ENCODE results near the gene RPL37A.
"Not testable (repeated sequence)": the region's sequence is repeated elsewhere in the genome, so short reads cannot be mapped to it uniquely, and the experiment has no call there.

The RPL37A gene

DNA sequence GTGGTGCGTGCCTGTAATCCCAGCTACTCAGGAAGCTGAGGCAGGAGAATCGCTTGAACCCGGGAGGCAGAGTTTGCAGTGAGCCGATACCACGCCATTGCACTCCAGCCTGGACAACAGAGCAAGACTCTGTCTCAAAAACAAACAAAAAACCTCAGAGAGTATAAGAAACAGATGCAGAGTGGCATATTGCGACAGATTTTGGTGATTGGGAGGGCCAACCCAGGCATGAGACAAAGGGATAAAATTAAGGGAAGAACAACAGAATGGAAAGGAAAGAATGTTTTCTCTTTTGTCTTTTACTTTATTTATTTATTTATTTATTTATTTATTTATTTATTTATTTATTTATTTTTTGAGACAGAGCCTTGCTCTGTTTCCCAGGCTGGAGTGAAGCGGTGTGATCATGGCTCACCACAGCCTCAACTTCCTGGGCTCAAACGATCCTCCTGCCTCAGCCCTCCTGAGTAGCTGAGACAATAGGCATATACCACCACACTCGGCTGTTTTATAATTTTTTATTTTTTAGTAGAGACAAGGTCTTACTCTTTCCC is 20.0 kb downstream of the RPL37A start:
- DNase-seq: not testable (repeated sequence)

GRCh38 chr2:216519154-216519762 is 20.6 kb downstream of the RPL37A start:
- DNase-seq: peak; percentile 78

- DNase-seq: peak; percentile 59
Observed at GRCh38 chr2:216520112-216520511, 21.5 kb downstream of the RPL37A start.

GRCh38 chr2:216522892-216523502 is 24.4 kb downstream of the RPL37A start:
- DNase-seq: no peak

DNA sequence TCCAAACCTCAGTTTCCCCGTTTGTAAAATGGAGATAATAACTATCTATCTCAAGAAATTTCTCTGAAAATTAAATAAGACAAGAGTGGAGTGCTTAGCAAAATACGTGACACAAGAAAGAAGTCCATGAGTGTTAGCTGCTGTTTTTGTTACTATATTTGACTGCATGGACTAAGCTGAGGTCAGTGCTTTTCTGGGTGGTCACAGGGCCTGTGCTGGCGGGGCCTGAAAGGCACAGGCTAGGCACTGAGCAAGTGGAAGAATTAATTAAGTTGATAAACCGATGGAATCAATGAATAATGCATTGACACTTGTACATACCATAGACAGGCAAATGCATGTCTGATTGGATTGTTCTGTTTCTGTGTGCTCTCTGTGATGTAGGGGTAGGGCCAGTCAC is 27.3 kb downstream of the RPL37A start:
- DNase-seq: no peak

- no peak for DNase-seq
Observed at GRCh38 chr2:216526939-216527338, 28.3 kb downstream of the RPL37A start.

- no peak for DNase-seq
Observed at GRCh38 chr2:216527600-216527999, 29.0 kb downstream of the RPL37A start.

GRCh38 chr2:216532562-216532961 is 33.9 kb downstream of the RPL37A start:
- no peak for DNase-seq

- DNase-seq: no peak
Observed at GRCh38 chr2:216533609-216534008, 35.0 kb downstream of the RPL37A start.

GRCh38 chr2:216534809-216535208 is 36.2 kb downstream of the RPL37A start:
- no peak for DNase-seq

GRCh38 chr2:216535454-216535995 is 36.9 kb downstream of the RPL37A start:
- DNase-seq: peak; percentile 94

- no peak for DNase-seq
Observed at GRCh38 chr2:216536734-216537210, 38.1 kb downstream of the RPL37A start.

DNA sequence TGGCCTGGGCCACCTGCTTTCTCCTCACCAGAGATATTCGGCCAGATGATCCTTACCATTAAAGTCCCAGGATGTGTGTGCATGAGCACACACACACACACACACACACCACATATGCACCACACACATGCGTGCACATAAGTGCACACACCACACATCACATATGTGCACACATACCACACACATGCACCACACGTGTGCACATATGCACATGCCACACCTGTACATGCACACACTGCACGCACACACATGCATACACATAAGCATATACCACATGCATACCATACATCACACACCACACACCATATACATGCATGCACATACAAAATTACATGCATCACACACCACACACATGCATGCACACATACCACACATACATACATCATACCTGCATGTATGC is 38.7 kb downstream of the RPL37A start:
- no peak for DNase-seq

DNA sequence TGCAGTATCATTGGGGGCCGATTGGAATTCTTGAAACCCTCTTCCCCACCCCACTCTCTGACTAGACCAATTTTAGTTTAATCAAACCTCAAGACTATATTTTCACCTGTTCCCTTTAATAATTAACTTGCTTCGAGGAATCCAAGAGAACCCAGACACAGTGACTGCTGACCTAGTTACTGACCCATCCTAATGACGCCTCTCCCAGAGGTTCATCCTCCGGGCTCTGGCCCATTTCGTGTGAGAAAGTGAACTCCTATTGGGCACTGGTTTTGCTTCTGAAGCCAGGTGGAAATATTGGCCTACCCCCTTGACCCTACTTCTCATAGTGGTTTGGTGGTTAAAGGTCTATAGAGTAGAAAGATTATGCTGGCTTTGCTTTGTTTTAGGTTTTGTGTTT is 39.9 kb downstream of the RPL37A start:
- no peak for DNase-seq

DNA sequence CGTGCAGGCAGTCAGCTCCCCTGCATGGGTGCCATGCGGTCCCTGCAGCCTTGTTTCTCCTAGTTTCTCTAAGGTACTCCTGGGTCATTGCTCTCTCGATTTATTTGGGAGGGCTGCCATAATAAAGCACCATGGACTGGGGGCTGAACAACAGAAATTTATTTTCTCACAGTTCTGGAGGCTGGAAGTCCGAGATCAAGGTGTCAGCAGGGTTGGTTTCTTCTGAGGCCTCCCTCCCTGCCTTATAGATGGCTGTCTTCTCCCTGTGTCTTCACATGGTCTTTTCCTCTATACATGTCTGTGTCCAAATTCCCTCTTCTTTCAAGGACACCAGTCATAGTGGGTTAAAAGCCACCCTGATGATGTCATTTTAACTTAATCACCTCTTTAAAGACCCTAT is 40.5 kb downstream of the RPL37A start:
- DNase-seq: no peak

GRCh38 chr2:216539791-216540241 is 41.2 kb downstream of the RPL37A start:
- DNase-seq: peak; percentile 71

DNA sequence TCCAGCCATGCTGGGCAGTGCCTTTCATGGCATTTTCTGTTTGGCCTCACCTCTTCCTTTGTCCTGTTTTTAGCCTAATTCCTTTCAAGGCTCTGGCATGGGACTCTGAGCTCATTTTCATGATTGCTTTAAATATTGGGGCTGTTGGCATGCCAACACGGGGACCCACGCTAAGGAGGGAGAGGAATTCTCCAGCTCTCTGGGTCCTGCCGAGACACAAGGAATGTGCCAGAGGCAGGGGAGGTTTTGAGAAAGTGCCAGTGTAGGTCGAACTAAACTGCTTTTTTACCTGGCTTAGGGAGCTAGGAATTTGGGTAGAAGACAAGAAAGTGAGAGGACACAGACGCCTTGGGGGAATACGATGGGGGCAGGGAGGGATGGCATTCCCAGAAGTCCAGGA is 42.3 kb downstream of the RPL37A start:
- no peak for DNase-seq

- no peak for DNase-seq
Observed at GRCh38 chr2:216541505-216541904, 42.9 kb downstream of the RPL37A start.

DNA sequence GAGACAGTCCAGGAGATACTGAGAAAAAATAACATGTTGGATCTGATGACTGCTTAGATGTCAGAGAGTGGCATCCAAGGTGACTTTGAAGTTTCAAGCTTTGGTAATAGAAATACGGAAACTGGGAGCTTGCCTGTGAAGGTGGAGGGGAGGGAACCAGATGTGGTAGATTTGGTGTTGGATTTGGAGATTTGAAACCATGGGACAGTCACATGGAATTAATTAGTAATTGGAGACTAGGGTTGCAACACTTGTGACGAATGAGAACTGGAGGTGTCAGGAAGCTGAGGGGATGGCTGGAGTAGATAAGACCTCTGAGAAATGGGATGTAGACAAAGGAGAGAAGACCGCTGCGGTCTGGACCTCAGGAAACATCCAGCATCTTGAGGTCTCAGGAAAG is 46.7 kb downstream of the RPL37A start:
- no peak for DNase-seq

GRCh38 chr2:216546241-216546640 is 47.6 kb downstream of the RPL37A start:
- DNase-seq: no peak

DNA sequence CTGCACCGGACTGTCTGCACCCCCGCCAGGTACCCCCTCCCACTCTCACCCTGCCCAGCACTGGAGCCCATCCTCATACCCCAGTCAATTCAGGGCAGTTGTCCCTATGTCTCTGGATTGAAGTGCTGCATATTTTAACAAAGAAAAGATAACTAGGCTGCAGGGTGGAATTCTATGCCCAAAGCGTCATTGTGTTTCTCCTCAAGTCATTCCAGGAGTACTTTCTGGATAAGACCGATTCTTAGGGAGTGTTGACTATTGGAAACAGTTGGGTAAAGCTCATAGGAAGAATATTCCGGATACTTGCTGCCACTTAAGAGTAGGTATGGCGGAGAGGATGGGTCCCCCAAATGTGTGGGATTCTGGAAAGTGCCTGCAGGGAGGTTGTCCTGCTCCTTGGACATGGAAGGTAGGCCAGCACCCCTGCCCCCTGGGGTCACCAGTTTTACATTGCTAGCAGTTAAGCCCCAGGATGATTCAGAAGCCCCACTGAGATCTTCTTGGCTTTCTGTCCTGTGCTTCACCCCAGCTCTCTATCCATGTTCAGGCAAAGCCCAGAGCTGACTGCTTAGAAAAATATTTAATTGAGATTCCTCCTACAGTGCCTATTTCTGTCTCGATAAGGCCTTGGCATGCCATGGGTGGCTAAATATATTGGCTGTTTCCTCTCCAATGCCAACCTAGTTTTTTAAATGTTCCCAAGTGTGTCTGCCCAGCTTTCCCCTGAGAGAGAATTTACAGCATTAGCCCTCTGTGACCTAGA is 48.2 kb downstream of the RPL37A start:
- DNase-seq: peak; percentile 47

DNA sequence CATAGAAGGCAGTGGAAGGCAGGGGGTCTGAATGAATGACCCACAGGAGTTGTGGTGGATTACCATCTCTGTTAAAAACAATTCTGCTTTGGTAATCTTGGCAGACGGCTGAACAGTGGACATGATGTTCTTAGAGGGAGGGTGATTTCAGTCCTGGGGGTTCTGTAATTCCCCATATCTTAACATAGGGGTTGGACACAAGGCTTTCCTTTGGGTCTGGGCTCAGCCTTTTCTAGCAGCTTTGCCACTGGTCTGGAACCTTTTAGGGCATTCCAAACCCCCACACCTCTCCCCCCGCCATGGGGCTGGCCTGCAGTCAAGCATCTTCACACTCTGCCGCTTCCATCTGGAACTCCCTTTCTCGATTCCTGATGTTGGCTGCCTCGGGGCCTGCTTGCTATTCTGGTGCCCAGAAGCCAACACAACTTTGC is 50.3 kb downstream of the RPL37A start:
- DNase-seq: no peak

GRCh38 chr2:216549926-216550690 is 51.5 kb downstream of the RPL37A start:
- no peak for DNase-seq

Measured in EL (cell line).